Glutamatergic neuron (in vitro differentiated cells): ENCODE results near the gene TIMM17B. TPM values are rescaled to one million over a fixed set of nuclear protein-coding genes. Genes with fewer than 3 reads are reported as not detected.

Experiments
- DNase-seq: peaks from one replicate; pipeline ENCODE4 v3.0.0; 2022
- H3K27ac Mint-ChIP-seq: one replicate; pipeline ENCODE4 v1.8.0; 2020; ENCODE audit warnings: mild to moderate bottlenecking, mixed read lengths, inconsistent platforms; ENCODE audit not compliant: unreplicated experiment
- H3K27me3 Mint-ChIP-seq: one replicate; pipeline ENCODE4 v1.8.0; 2020; ENCODE audit warnings: mild to moderate bottlenecking, moderate library complexity, mixed read lengths, inconsistent platforms; ENCODE audit not compliant: unreplicated experiment
- H3K36me3 Mint-ChIP-seq: one replicate; pipeline ENCODE4 v1.8.0; 2020; ENCODE audit warnings: mild to moderate bottlenecking, mixed read lengths, inconsistent platforms; ENCODE audit not compliant: unreplicated experiment
- H3K4me1 Mint-ChIP-seq: one replicate; pipeline ENCODE4 v1.8.0; 2020; ENCODE audit warnings: mild to moderate bottlenecking, low read depth, mixed read lengths, inconsistent platforms; ENCODE audit not compliant: unreplicated experiment
- H3K4me3 Mint-ChIP-seq: one replicate; pipeline ENCODE4 v1.8.0; 2020; ENCODE audit warnings: mild to moderate bottlenecking, mixed read lengths, inconsistent platforms; ENCODE audit not compliant: unreplicated experiment
- H3K9me3 Mint-ChIP-seq: one replicate; pipeline ENCODE4 v1.8.0; 2020; ENCODE audit warnings: mild to moderate bottlenecking, moderate library complexity, mixed read lengths, inconsistent platforms; ENCODE audit not compliant: unreplicated experiment
- CTCF ChIP-seq: fragments of 200-600 bp; sonication (generic); IDR thresholded peaks from one replicate; pipeline ENCODE4 v1.5.0; 2021; ENCODE audit not compliant: partially characterized antibody, unreplicated experiment
- total RNA-seq: library from RNA; stranded (reverse); fragmentation: NEBNext Ultra II Directional; extraction: Animal tissue kit (Norgen Biotek cat#: 25700); gene quantifications from one replicate; pipeline ENCODE4 v1.2.1, GENCODE V29; 2021; ENCODE audit not compliant: unreplicated experiment

TIMM17B gene
- total RNA-seq, 1 donor from 2014 or later, result 71.8 TPM

- Mint-ChIP-seq H3K4me1 (peaks cover 7% of the 10 kb centered on the region), H3K36me3 (no peaks in the 10 kb centered on the region), H3K9me3 (peaks cover 3% of the 10 kb centered on the region), H3K27ac (no peak overlapping the region), H3K27me3 (peaks cover 11% of the 10 kb centered on the region), H3K4me3 (no peak overlapping the region)
- TF ChIP-seq CTCF, result no peak
- no peak for DNase-seq
Observed at GRCh38 chrX:48913605-48914366, 16.2 kb upstream of the TIMM17B start.

DNA sequence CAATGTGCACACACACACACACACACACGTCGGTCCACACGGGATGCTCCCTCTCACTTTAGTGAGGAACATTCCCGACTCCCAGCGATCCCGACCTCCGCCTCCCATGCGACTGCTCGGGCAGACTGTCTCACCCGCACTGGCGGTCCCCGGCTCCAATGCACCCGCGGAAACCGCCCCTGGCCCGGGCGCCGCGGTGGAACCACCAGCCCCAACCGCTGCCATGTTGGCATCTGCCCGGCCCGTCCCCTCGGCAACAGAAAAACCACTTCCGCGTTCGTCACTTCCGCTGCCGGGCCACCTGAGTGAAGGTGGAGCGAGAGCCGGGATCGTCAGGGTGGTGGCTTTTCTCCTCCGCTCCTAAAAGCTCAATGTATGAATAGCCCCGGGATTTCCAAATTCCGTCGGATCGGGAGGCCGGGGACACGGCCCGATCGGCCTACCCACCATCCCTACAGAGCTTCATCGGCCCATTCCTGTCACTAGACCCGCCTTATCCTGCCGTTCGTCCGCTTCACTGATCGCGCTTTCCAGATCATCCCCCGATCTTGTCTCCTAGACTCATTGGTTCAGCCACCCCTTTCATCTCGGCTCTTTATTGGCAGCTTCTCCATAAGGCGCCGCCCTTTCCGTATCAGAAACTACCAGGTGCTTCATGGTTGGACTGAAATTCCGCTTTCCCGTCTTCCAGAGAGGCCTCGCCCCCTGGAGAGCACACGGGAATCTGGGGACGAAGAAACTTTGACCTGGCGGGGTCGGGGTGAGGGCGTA, 14.0 kb upstream of the TIMM17B start, which contains the start of gene SLC35A2:
Gene SLC35A2, minus strand, starts transcription at position 235 of the 771 bp plus-strand sequence. Its CDS starts 10 bp downstream, at position 225.
- Mint-ChIP-seq H3K27ac (peak within 1 kb of the TSS; percentile 78), H3K4me1 (peaks cover 6% of the 10 kb centered on the region), H3K27me3 (peaks cover 7% of the 10 kb centered on the region), H3K9me3 (peaks cover 3% of the 10 kb centered on the region), H3K36me3 (no peaks in the 10 kb centered on the region), H3K4me3 (peak within 1 kb of the TSS; percentile 92)
- TF ChIP-seq CTCF, result no peak
- DNase-seq, result peak; percentile 79

DNA sequence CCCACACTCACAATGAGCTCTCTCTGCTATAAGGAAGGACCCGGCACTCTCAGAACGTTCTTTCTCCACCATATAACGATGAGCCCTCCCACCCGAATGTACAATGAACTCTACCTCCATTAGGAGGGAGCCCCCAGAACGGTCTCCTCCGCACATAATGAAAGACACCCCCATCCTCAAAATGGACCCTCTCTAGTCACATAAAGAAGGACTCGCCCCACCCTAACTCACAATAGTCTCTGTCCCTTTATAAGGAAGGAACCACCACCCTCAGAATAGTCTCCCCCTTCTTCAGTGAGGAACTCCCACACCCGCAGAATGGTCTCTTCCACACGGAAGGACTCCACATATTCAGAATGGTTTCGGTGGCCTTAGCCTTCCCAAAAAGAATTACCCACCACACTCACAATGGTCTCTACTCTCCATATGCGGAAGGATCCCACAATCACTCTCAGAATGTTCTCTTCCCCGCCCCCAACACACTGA, 13.4 kb upstream of the TIMM17B start:
- no peak for DNase-seq
- Mint-ChIP-seq H3K9me3 (peaks cover 3% of the 10 kb centered on the region), H3K27ac (peak overlapping the region; percentile 78), H3K4me1 (peaks cover 6% of the 10 kb centered on the region), H3K4me3 (peak overlapping the region; percentile 92), H3K27me3 (peaks cover 7% of the 10 kb centered on the region), H3K36me3 (no peaks in the 10 kb centered on the region)
- TF ChIP-seq CTCF, result no peak

DNA sequence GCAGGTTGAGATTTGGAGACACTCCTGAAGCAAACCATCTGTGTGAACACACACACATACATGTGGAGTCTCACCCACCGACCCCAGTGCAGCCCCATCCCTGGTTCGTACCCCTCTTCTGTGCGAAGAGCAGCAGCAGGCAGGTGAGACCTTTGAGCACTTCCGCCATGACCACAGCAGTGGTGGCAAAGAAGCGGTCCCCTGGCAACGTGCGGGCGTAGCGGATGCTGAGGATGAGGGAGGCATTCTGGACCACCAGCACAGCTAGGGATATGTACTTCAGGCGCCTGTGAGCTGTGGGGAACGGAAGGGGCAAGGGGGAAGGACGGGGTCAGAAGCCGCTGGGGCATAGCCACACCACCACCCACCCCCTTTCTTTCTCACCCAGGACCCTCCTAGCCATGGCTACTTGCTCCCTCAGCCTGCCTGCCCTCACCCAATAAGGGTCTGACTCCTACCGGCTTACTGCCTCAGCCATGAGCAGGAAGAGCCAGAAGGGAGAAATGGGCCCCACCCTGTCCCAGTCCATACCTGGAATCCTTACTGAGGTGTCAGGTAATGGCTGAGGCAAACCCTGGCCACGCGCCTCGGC, 12.2 kb upstream of the TIMM17B start:
- peaks cover 7% of the 10 kb centered on the region for H3K27me3 Mint-ChIP-seq
- no peaks in the 10 kb centered on the region for H3K36me3 Mint-ChIP-seq
- no peak overlapping the region for H3K27ac Mint-ChIP-seq
- no peak overlapping the region for H3K4me3 Mint-ChIP-seq
- DNase-seq, result no peak
- no peak for TF ChIP-seq CTCF
- peaks cover 6% of the 10 kb centered on the region for H3K4me1 Mint-ChIP-seq
- peaks cover 3% of the 10 kb centered on the region for H3K9me3 Mint-ChIP-seq
